Testis (tissue), 2 donors: Measurements from ENCODE around the gene ZNF48.

Source experiments
- CTCF ChIP-seq, 3 experiments: fragments of 450-650 bp in 2 of 3; fragments of 200-600 bp in 1 of 3; sonication (generic) in 1 of 3; IDR thresholded peaks; one replicate each; pipeline ENCODE4 v1.5.1; 2016 to 2019; ENCODE audit warnings: antibody characterized with exemption in 3 of 3, mild to moderate bottlenecking in 2 of 3, moderate library complexity in 1 of 3
- POLR2A ChIP-seq: fragments of 450-650 bp; IDR thresholded peaks from one replicate; pipeline ENCODE4 v1.6.1; 2017; ENCODE audit warnings: antibody characterized with exemption, mild to moderate bottlenecking, moderate library complexity

- TF ChIP-seq CTCF (IDR thresholded peaks at IDR 0.05) (no peak), POLR2A (no peak)
These were observed 25.9 kb upstream of the ZNF48 start for GRCh38 chr16:30369091-30369937.
